ENCODE measurements around the gene SELENOV. TPM values are rescaled to one million over a fixed set of nuclear protein-coding genes. Genes with fewer than 3 reads are reported as not detected.

The SELENOV gene
- total RNA-seq, 1 experiment from 2014 or later = 0.80 TPM

DNA sequence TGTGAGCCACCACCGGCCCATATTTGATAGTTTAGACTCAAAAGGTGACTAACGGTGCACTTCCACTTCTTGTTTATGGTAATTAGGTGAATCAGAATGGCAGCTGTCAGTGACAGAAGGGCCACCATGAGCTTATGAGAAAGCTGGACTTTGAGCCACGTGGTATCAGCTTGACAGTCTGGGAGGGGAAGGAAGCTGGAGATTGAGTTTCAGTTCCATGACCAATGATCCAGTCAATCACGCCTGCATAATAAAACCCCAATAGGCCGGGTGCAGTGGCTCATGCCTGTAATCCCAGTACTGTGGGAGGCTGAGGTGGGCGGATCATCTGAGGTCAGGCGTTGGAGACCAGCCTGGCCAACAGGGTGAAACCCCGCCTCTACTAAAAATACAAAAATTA lies 9.6 kb downstream of the SELENOV start:
- ATAC-seq (peak; percentile 1; the same call in 1 of the 2 replicates), DNase-seq (ENCODE audit: low read depth, low spot score) (no peak)
- ChIA-PET POLR2A (interaction anchor here (0.5 to 11.8 kb wide), 12 partner anchors 8 to 337 kb away, joined by 3 to 196 read pairs (median 4); partner anchors contain the start of genes DYRK1B, EID2B, MED29 and RPS16), CTCF (interaction anchor here (0.5 to 2.4 kb wide), 14 partner anchors 8 to 242 kb away, joined by 3 to 23 read pairs (median 4); partner anchors contain the start of genes EID2, EID2B and SELENOV)
- intact Hi-C loops (cut with micrococcal nuclease; ENCODE audit: unreplicated experiment) = no loop called here
- Histone ChIP-seq H3K27ac (ENCODE audit: low read length) (no peak overlapping the region), H3K36me3 (ENCODE audit: control insufficient read depth, insufficient read depth, low read length) (no peaks in the 10 kb centered on the region), H3K27me3 (ENCODE audit: control insufficient read depth, insufficient read depth, low read length) (no peaks in the 10 kb centered on the region), H3K9me3 (ENCODE audit: control insufficient read depth, insufficient read depth, low read depth, low read length) (no peaks in the 10 kb centered on the region), H3K4me1 (ENCODE audit: control insufficient read depth, insufficient read depth, low read length) (peaks cover 3% of the 10 kb centered on the region; the same call in 1 of the 2 replicates), H3K4me3 (ENCODE audit: low read depth in 2 of 2, low read length in 2 of 2) (no peak overlapping the region)
- in situ Hi-C loops (cut with HindIII; ENCODE audit: low pct_unique_long_range_greater_than_20kb, low sequenced_read_pairs) = no loop called here
- TF ChIP-seq, protein P1, sequence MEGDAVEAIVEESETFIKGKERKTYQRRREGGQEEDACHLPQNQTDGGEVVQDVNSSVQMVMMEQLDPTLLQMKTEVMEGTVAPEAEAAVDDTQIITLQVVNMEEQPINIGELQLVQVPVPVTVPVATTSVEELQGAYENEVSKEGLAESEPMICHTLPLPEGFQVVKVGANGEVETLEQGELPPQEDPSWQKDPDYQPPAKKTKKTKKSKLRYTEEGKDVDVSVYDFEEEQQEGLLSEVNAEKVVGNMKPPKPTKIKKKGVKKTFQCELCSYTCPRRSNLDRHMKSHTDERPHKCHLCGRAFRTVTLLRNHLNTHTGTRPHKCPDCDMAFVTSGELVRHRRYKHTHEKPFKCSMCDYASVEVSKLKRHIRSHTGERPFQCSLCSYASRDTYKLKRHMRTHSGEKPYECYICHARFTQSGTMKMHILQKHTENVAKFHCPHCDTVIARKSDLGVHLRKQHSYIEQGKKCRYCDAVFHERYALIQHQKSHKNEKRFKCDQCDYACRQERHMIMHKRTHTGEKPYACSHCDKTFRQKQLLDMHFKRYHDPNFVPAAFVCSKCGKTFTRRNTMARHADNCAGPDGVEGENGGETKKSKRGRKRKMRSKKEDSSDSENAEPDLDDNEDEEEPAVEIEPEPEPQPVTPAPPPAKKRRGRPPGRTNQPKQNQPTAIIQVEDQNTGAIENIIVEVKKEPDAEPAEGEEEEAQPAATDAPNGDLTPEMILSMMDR (IDR thresholded peaks at IDR 0.05) = no peak
- no peak for TF ChIP-seq SIN3A (IDR thresholded peaks at IDR 0.05; ENCODE audit: borderline replicate concordance, insufficient read depth, low read depth, low read length)
- no peak for TF ChIP-seq POLR2AphosphoS5 (IDR thresholded peaks at IDR 0.05; ENCODE audit: low read depth, low read length)
- TF ChIP-seq REST (IDR thresholded peaks at IDR 0.05; ENCODE audit: insufficient read depth in 1 of 2, low read depth in 2 of 2, low read length in 1 of 2) = no peak
- no peak for TF ChIP-seq TCF7L2 (IDR thresholded peaks at IDR 0.05; ENCODE audit: low read depth, low read length)
- no TSS peak for BruUV-seq (replicated peaks)

- Histone ChIP-seq H3K4me1 (ENCODE audit: control insufficient read depth, insufficient read depth, low read length) (peaks cover 3% of the 10 kb centered on the region; the same call in 1 of the 2 replicates), H3K27ac (ENCODE audit: low read length) (no peak overlapping the region), H3K9me3 (ENCODE audit: control insufficient read depth, insufficient read depth, low read depth, low read length) (no peaks in the 10 kb centered on the region), H3K27me3 (ENCODE audit: control insufficient read depth, insufficient read depth, low read length) (no peaks in the 10 kb centered on the region), H3K4me3 (ENCODE audit: low read depth in 2 of 2, low read length in 2 of 2) (no peak overlapping the region), H3K36me3 (ENCODE audit: control insufficient read depth, insufficient read depth, low read length) (no peaks in the 10 kb centered on the region)
- intact Hi-C loops (cut with micrococcal nuclease; ENCODE audit: unreplicated experiment) (no loop called here), in situ Hi-C loops (cut with HindIII; ENCODE audit: low pct_unique_long_range_greater_than_20kb, low sequenced_read_pairs) (no loop called here)
- BruUV-seq (replicated peaks) = no TSS peak
- CTCF ChIA-PET = interaction anchor here (0.6 to 2.4 kb wide), 16 partner anchors 8 to 615 kb away, joined by 3 to 15 read pairs (median 6); partner anchors contain the start of genes EID2 and SELENOV
- ATAC-seq (no peak), DNase-seq (ENCODE audit: low read depth, low spot score) (no peak)
- no peak for TF ChIP-seq SIN3A (IDR thresholded peaks at IDR 0.05; ENCODE audit: borderline replicate concordance, insufficient read depth, low read depth, low read length)
- TF ChIP-seq POLR2AphosphoS5 (IDR thresholded peaks at IDR 0.05; ENCODE audit: low read depth, low read length) = no peak
- no peak for TF ChIP-seq TCF7L2 (IDR thresholded peaks at IDR 0.05; ENCODE audit: low read depth, low read length)
- TF ChIP-seq, protein P1 (IDR thresholded peaks at IDR 0.05) = no peak
- TF ChIP-seq REST (IDR thresholded peaks at IDR 0.05; ENCODE audit: insufficient read depth in 1 of 2, low read depth in 2 of 2, low read length in 1 of 2) = no peak
- POLR2A ChIA-PET = interaction anchor here (0.6 to 11.8 kb wide), 10 partner anchors 16 to 336 kb away, joined by 3 to 196 read pairs (median 4); partner anchors contain the start of genes DYRK1B, MED29 and RPS16
Observed at GRCh38 chr19:39525205-39525604, 10.3 kb downstream of the SELENOV start.
